ENCODE data around the gene NSMF. TPM values are rescaled to one million over a fixed set of nuclear protein-coding genes. Genes with fewer than 3 reads are reported as not detected.

NSMF gene
- total RNA-seq, 2 experiments from 2014 or later, result 104 to 109 TPM

DNA sequence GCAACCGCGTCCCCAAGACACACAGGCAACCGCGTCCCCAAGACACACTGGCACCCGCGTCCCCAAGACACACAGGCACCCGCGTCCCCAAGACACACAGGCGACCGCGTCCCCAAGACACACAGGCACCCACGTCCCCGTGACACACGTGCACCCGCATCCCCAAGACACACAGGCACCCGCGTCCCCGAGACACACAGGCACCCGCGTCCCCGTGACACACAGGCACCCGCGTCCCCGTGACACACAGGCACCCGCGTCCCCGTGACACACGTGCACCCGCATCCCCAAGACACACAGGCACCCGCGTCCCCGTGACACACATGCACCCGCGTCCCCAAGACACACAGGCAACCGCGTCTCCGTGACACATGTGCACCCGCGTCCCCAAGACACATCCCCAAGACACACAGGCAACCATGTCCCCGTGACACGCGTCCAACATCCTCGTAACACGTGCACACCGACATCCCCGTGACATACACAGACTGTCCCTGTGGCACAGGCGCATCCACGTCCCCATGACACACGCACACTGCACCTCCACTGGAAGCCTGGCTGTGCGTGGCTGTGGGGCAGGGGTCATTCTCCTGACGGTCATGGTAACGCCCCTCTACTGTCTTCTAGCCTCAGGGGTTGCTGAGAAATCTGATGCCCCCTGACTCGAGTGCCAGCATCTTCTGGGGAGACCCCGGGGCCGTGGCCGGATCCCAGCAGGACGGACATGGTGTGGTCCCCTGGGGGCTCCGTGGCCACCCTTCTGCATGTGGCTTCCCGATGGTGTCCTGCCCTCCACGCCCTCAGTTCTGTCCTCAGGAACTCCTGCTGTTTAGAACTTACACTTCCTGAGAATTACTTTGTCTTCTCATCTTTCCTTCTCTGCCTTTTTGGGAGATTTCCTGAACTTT lies 60.3 kb downstream of the NSMF start:
- DNase-seq (no peak), ATAC-seq (ENCODE audit: poor library complexity) (no peak)
- Histone ChIP-seq H3K27me3 (ENCODE audit: control insufficient read depth in 1 of 2, insufficient read depth in 2 of 2, low read length in 2 of 2) (no peaks in the 10 kb centered on the region), H3K36me3 (ENCODE audit: insufficient read depth, low read length) (peaks cover 3% of the 10 kb centered on the region), H3K4me3 (ENCODE audit: low read length) (no peak overlapping the region), H3K27ac (ENCODE audit: low read depth in 1 of 2, low read length in 2 of 2) (no peak overlapping the region), H3K4me1 (ENCODE audit: insufficient read depth, low read length) (no peaks in the 10 kb centered on the region), H3K9me3 (ENCODE audit: control insufficient read depth in 1 of 2, insufficient read depth in 1 of 2, low read length in 2 of 2) (peaks cover 0 to 5% of the 10 kb centered on the region in 2 experiments)
- no peak overlapping the region for H3K4me3 Mint-ChIP-seq
- intact Hi-C loops (cut with DNase I, micrococcal nuclease), result no loop called here
- H3K36me3 Mint-ChIP-seq (ENCODE audit: low read depth), result peaks cover 8% of the 10 kb centered on the region
- no peaks in the 10 kb centered on the region for H3K9me3 Mint-ChIP-seq
- H3K4me1 Mint-ChIP-seq (ENCODE audit: low read depth), result no peaks in the 10 kb centered on the region
- CTCF ChIA-PET, result no interaction called here
- POLR2A ChIA-PET, result no interaction called here
- H3K27me3 Mint-ChIP-seq, result no peaks in the 10 kb centered on the region
- H3K27ac Mint-ChIP-seq, result no peak overlapping the region
- TF ChIP-seq, protein P1, sequence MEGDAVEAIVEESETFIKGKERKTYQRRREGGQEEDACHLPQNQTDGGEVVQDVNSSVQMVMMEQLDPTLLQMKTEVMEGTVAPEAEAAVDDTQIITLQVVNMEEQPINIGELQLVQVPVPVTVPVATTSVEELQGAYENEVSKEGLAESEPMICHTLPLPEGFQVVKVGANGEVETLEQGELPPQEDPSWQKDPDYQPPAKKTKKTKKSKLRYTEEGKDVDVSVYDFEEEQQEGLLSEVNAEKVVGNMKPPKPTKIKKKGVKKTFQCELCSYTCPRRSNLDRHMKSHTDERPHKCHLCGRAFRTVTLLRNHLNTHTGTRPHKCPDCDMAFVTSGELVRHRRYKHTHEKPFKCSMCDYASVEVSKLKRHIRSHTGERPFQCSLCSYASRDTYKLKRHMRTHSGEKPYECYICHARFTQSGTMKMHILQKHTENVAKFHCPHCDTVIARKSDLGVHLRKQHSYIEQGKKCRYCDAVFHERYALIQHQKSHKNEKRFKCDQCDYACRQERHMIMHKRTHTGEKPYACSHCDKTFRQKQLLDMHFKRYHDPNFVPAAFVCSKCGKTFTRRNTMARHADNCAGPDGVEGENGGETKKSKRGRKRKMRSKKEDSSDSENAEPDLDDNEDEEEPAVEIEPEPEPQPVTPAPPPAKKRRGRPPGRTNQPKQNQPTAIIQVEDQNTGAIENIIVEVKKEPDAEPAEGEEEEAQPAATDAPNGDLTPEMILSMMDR (IDR thresholded peaks at IDR 0.05), result no peak

DNA sequence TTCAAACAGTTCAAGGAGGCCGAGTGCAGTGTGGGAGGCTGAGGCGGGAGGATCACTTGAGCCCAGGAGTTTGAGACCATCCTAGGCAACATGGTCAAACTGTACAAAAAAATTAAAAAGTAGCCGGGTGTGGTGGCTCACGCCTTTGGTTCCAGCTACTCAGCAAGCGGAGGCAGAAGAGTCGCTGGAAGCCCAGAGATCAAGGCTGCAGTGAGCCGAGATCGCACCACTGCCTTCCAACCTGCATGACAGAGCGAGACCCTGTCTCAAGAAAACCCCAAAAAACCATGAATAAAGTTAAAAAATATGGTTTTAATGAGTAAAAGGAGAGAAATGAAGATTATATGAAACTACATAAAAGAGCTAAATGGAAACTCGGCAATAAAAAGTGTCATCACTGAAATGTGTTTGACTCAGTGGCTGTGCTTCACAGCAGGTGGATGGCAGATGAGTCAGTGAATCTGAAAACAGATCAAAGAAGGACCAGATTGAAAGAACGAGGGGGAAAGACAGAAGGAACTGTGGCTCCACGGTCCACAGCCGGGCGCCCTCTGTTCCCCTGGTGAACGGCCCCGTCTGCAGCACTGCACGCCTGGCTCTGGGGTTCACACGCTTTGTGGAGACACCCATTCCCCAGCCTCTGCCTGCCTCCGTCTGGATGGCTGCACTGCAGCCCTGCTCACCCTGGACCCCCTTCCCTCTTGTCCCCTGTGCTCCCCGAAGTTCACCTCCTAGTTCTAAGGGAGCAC lies 61.3 kb downstream of the NSMF start:
- no peak overlapping the region for H3K4me3 ChIP-seq (ENCODE audit: low read length)
- H3K4me3 Mint-ChIP-seq, result no peak overlapping the region
- ATAC-seq (ENCODE audit: poor library complexity) (no peak), DNase-seq (no peak)
- H3K36me3 Mint-ChIP-seq (ENCODE audit: low read depth), result peaks cover 8% of the 10 kb centered on the region
- peaks cover 3% of the 10 kb centered on the region for H3K36me3 ChIP-seq (ENCODE audit: insufficient read depth, low read length)
- TF ChIP-seq, protein P1 (IDR thresholded peaks at IDR 0.05), result no peak
- POLR2A ChIA-PET, result interaction anchor here (0.7 kb wide), 2 partner anchors 15 to 41 kb away, joined by 3 to 4 read pairs; no protein-coding TSS in a partner anchor
- intact Hi-C loops (cut with DNase I, micrococcal nuclease), result no loop called here
- no peaks in the 10 kb centered on the region for H3K27me3 Mint-ChIP-seq
- H3K9me3 ChIP-seq (ENCODE audit: control insufficient read depth in 1 of 2, insufficient read depth in 1 of 2, low read length in 2 of 2), result peaks cover 0 to 5% of the 10 kb centered on the region in 2 experiments
- H3K27ac ChIP-seq (ENCODE audit: low read depth in 1 of 2, low read length in 2 of 2), result no peak overlapping the region
- H3K27ac Mint-ChIP-seq, result no peak overlapping the region
- H3K4me1 Mint-ChIP-seq (ENCODE audit: low read depth), result no peaks in the 10 kb centered on the region
- no peaks in the 10 kb centered on the region for H3K27me3 ChIP-seq (ENCODE audit: control insufficient read depth in 1 of 2, insufficient read depth in 2 of 2, low read length in 2 of 2)
- CTCF ChIA-PET, result no interaction called here
- no peaks in the 10 kb centered on the region for H3K4me1 ChIP-seq (ENCODE audit: insufficient read depth, low read length)
- no peaks in the 10 kb centered on the region for H3K9me3 Mint-ChIP-seq

Small RNA genes lying within 50 kb of the gene (microRNA-seq; reads per million reads assigned to microRNA genes)
- not detected for gene MIR7114 (ENCODE audit: borderline microRNAs expressed, borderline replicate concordance)

Other genes starting within 250 kb of the NSMF start
- gene RNF208, start 237.1 kb downstream of the NSMF start, total RNA-seq, result under 1 TPM; 0.66 to 0.67 TPM
- gene CYSRT1, start 234.2 kb downstream of the NSMF start, total RNA-seq, result under 1 TPM; 0.33 to 0.42 TPM
- gene RNF224, start 231.8 kb downstream of the NSMF start, total RNA-seq, result under 1 TPM in 1 of 2 experiments, not detected in 1; 0.14 TPM
- gene SLC34A3, start 228.4 kb downstream of the NSMF start, total RNA-seq, result not detected
- gene TUBB4B, start 218.0 kb downstream of the NSMF start, total RNA-seq, result 10 to 100 TPM; 93.8 to 98.2 TPM
- not detected for gene STPG3, start 208.0 kb downstream of the NSMF start, total RNA-seq
- 10 to 100 TPM; 20.7 to 21.2 TPM for gene NELFB, start 204.0 kb downstream of the NSMF start, total RNA-seq
- under 1 TPM; 0.67 to 0.80 TPM for gene TOR4A, start 181.6 kb downstream of the NSMF start, total RNA-seq
- gene NRARP, start 157.1 kb downstream of the NSMF start, total RNA-seq, result 1 to 10 TPM in 1 of 2 experiments, under 1 TPM in 1; 0.96 to 1.4 TPM
- gene EXD3, start 36.2 kb downstream of the NSMF start, total RNA-seq, result 10 to 100 TPM; 14.9 to 16.9 TPM
- gene NOXA1, start 35.9 kb downstream of the NSMF start, total RNA-seq, result 1 to 10 TPM; 6.7 to 7.7 TPM
- not detected for gene ENTPD8, start 18.0 kb downstream of the NSMF start, total RNA-seq
- gene PNPLA7, start 91.1 kb upstream of the NSMF start, total RNA-seq, result 1 to 10 TPM; 7.8 to 8.4 TPM
- 10 to 100 TPM; 49.3 to 52.5 TPM for gene MRPL41, start 92.5 kb upstream of the NSMF start, total RNA-seq
- gene DPH7, start 119.6 kb upstream of the NSMF start, total RNA-seq, result 10 to 100 TPM; 36.4 to 36.8 TPM
- 10 to 100 TPM in 1 of 2 experiments, 1 to 10 TPM in 1; 8.6 to 11.3 TPM for gene ZMYND19, start 131.2 kb upstream of the NSMF start, total RNA-seq
- 10 to 100 TPM; 45.5 to 50.7 TPM for gene ARRDC1, start 146.4 kb upstream of the NSMF start, total RNA-seq
- 10 to 100 TPM; 80.6 to 87.8 TPM for gene EHMT1, start 159.7 kb upstream of the NSMF start, total RNA-seq